Measurements from ENCODE around the gene PEAK3. TPM values are rescaled to one million over a fixed set of nuclear protein-coding genes. Genes with fewer than 3 reads are reported as not detected.
A peak's percentile ranks its signal among the peaks of the same experiment; 100 is the strongest.

Gene PEAK3
- total and polyA plus RNA-seq, 9 donors = 0.10 to 0.62 (median 0.26) TPM; not detected in 3

DNA sequence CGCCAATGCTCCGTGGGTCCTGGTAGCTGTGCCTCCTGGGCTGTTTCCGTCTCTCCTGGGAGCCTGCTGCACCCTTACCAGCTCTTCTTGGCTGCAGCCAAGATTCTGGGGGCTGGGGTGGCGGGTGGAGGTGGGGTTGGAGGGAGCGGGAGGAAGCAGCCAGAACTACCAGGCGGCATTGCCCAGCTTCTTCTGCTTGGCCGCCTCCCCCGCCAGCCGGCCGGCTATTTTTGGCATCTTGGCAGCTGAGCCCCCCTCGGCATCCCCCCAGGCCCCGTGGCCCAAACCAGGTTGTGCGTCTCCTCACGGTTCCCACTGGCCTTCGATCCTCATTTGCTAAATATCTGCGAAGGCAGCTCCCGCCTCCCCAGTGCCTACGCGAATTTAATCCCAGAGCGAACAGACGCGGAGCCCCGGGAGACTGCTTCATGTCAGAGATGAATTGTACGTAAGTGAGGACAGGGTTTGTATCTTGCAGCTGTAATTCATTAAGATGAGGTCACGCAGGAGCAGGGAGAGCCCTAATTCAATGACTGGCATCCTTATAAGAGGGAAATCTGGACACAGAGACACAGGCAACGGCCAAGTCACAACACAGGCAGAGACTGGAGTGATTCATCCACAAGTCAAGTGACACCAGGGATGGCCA lies 12.8 kb upstream of the PEAK3 start:
- DNase-seq = no peak
- intact Hi-C loops (cut with DNase I) = no loop called here
- 6 to 9% (median 8%) methylated on average over 26 of the region's 26 CpGs for WGBS, 3 donors
- H3K36me3 ChIP-seq = no peaks in the 10 kb centered on the region
- no peak overlapping the region for H3K4me3 ChIP-seq
- H3K9me3 ChIP-seq = no peaks in the 10 kb centered on the region
- H3K4me1 ChIP-seq (ENCODE audit: insufficient read depth) = peaks cover 12% of the 10 kb centered on the region
- H3K27me3 ChIP-seq = peaks cover 11% of the 10 kb centered on the region
- H3K27ac ChIP-seq = no peak overlapping the region
- no peak for TF ChIP-seq EP300 (IDR thresholded peaks at IDR 0.05)
- TF ChIP-seq, protein P1, sequence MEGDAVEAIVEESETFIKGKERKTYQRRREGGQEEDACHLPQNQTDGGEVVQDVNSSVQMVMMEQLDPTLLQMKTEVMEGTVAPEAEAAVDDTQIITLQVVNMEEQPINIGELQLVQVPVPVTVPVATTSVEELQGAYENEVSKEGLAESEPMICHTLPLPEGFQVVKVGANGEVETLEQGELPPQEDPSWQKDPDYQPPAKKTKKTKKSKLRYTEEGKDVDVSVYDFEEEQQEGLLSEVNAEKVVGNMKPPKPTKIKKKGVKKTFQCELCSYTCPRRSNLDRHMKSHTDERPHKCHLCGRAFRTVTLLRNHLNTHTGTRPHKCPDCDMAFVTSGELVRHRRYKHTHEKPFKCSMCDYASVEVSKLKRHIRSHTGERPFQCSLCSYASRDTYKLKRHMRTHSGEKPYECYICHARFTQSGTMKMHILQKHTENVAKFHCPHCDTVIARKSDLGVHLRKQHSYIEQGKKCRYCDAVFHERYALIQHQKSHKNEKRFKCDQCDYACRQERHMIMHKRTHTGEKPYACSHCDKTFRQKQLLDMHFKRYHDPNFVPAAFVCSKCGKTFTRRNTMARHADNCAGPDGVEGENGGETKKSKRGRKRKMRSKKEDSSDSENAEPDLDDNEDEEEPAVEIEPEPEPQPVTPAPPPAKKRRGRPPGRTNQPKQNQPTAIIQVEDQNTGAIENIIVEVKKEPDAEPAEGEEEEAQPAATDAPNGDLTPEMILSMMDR (IDR thresholded peaks at IDR 0.05) = no peak
- TF ChIP-seq POLR2A (IDR thresholded peaks at IDR 0.05) = no peak

DNA sequence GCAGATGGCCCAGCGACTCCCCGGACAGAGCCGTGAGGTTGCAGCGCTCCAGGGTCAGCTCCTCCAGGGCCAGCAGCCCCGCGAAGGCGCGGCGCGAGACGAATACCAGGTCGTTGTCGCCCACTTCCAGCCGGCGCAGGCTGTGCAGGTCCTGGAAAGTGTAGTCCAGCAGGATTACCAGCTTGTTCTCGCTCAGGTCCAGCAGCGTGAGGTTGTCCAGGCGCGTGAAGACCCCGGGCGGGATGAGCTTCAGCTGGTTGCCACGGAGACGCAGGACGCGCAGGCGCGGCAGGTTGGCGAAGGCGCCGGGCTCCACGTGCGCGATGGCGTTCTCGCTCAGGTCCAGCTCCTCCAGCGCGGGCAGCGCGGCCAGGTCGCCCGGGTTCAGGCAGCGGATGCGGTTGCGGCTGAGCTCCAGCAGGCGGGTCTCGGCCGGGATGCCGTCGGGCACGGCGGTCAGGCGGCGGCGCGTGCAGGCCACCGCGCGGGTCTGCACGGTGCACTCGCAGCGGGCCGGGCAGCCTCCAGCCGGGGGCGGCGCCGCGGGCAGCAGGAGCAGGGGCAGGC lies 9.3 kb upstream of the PEAK3 start:
- 0 to 5% (median 3%) methylated on average over 40 to 67 of the region's 67 CpGs for whole genome bisulfite sequencing, 3 donors
- no peak overlapping the region for H3K4me3 ChIP-seq

DNA sequence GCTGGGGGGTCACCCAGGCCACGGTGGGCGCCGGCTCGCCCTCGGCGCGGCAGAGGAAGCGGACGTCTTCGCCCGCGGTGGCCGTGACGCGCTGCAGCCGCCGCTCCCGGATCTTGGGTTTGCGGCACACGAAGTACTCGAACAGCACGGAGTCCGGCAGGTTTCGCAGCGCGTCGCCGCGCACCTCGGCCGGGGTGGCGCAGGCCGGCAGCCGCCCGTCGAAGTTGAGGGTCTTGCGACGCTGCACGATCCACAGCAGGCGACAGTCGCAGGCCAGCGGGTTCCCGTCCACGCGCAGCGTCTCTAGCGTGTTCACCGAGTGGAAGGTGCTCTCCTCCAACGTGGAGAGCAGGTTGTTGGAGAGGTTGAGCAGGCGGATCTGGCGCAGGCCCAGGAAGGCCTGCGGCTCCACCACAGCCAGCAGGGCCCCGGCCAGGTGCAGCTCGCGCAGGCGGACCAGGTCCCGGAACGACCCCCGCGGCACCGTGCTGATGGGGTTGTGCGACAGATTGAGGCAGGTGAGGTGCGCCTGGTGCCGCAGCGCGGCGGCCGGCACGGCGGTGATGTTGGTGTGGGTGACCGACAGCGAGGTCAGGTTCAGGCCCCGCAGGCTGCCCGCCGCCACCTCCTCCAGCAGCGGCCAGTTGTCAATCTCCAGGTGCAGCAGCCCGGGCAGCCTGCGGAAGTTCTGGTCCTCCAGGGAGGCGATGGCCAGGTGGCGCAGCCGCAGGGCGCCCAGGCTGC lies 8.6 kb upstream of the PEAK3 start:
- WGBS, 3 donors = 3 to 4% (median 3%) methylated on average over 42 to 82 of the region's 82 CpGs
- Histone ChIP-seq H3K27me3 (peaks cover 11% of the 10 kb centered on the region), H3K36me3 (no peaks in the 10 kb centered on the region), H3K9me3 (no peaks in the 10 kb centered on the region), H3K4me1 (ENCODE audit: insufficient read depth) (peaks cover 12% of the 10 kb centered on the region), H3K27ac (no peak overlapping the region), H3K4me3 (peak overlapping the region; percentile 1)
- TF ChIP-seq POLR2A (IDR thresholded peaks at IDR 0.05) (no peak), EP300 (IDR thresholded peaks at IDR 0.05) (no peak)
- TF ChIP-seq, protein P1 (IDR thresholded peaks at IDR 0.05) = no peak
- intact Hi-C loops (cut with DNase I) = no loop called here
- DNase-seq = no peak

More for the DNA sequence above, 9.3 kb upstream of the PEAK3 start:
- H3K9me3 ChIP-seq = no peaks in the 10 kb centered on the region
- H3K27me3 ChIP-seq = peaks cover 11% of the 10 kb centered on the region
- DNase-seq = no peak
- H3K27ac ChIP-seq = no peak overlapping the region
- no peaks in the 10 kb centered on the region for H3K36me3 ChIP-seq
- intact Hi-C loops (cut with DNase I) = no loop called here
- TF ChIP-seq POLR2A (IDR thresholded peaks at IDR 0.05) (no peak), EP300 (IDR thresholded peaks at IDR 0.05) (no peak)
- TF ChIP-seq, protein P1 (IDR thresholded peaks at IDR 0.05) = no peak
- H3K4me1 ChIP-seq (ENCODE audit: insufficient read depth) = peaks cover 12% of the 10 kb centered on the region

DNA sequence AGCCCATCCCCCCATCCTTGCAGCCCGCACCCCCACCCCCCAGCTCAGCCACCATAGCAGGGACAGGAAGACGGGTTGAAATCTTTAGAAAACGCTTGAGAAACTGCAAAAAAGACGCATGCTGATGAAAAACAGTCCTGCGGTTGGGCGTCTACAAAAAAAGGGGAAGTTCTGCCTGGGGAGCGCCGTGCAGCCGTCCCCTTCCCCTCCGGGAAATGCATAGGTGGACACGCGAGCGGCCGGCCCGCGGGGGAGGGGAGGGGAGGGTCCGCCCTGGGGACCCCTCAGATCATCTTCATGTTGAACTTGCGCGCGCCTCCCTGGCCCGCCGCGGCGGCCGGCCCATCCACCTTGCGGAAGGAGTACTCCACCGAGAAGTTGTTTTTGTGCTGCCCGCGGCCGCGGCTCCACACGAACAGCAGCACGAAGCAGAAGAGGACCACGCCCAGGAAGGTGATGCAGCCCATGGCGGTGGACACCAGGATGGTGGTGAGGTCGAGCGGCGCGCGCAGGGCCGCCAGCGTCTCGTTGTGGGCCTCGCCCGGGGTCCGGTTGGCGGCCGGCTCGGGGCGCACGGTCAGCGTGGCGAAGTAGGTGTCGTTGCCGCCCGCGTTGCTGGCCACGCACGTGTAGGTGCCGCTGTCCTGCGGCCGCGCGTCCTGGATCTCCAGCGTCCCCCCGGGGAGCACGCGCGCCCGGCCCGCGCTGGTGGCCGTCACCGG lies 7.9 kb upstream of the PEAK3 start:
- Histone ChIP-seq H3K4me3 (peak overlapping the region; percentile 1), H3K9me3 (no peaks in the 10 kb centered on the region), H3K27ac (no peak overlapping the region), H3K27me3 (peaks cover 11% of the 10 kb centered on the region), H3K36me3 (no peaks in the 10 kb centered on the region), H3K4me1 (ENCODE audit: insufficient read depth) (peaks cover 12% of the 10 kb centered on the region)
- intact Hi-C loops (cut with DNase I) = no loop called here
- no peak for TF ChIP-seq EP300 (IDR thresholded peaks at IDR 0.05)
- no peak for TF ChIP-seq POLR2A (IDR thresholded peaks at IDR 0.05)
- TF ChIP-seq, protein P1 (IDR thresholded peaks at IDR 0.05) = no peak
- WGBS, 3 donors = 1 to 3% (median 2%) methylated on average over 40 to 69 of the region's 74 CpGs
- no peak for DNase-seq
